ENCODE data around the gene ZBTB32. TPM values are rescaled to one million over a fixed set of nuclear protein-coding genes. Genes with fewer than 3 reads are reported as not detected.

ZBTB32 gene
- total and polyA plus RNA-seq, 2 experiments from 2014 or later = 0.65 TPM; not detected in 1

DNA sequence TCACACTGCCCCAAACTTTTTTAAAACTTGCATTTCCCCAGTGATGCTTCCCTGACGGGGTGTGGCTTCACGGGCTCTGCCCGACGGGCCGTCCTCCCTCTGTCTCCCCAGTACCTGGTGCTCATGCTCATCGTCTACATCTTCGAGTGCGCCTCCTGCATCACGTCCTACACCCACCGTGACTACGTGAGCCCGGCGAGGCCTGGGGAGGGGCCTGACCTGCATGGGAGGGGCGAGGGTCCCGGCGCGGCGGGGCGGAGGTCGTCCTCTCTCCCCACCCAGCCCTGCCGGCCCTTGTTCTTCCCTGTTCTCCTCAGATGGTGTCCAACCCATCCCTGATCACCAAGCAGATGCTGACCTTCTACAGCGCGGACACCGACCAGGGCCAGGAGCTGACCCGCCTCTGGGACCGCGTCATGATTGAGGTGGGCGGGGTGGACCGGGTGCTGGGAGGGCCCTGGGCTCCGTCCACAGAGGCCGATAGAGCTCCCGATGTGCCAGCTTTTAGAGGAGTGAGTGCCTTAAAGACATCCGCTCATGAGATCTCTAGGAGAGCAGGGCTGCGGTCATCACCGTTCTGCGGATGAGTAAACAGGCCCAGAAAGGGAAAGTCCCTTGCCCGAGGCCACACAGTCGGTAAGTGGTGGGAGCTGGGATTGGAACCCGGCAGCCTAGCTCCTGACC is 31.1 kb upstream of the ZBTB32 start:
- no peaks in the 10 kb centered on the region; the same call in 1 of the 2 replicates for H3K4me1 ChIP-seq (ENCODE audit: insufficient read depth)
- peak overlapping the region; percentile 59 for H3K4me3 ChIP-seq
- H3K4me2 ChIP-seq = peak overlapping the region; percentile 72
- peak; percentile 84 for DNase-seq (ENCODE audit: low spot score)
- Mint-ChIP-seq H3K36me3 (ENCODE audit: low read depth) (no peaks in the 10 kb centered on the region; the same call in 2 of the 3 replicates), H3K4me1 (peaks cover 6% of the 10 kb centered on the region; the same call in 2 of the 3 replicates), H3K27me3 (ENCODE audit: insufficient read depth, low read depth, poor library complexity) (peaks cover 16% of the 10 kb centered on the region), H3K9me3 (no peaks in the 10 kb centered on the region; the same call in 2 of the 3 replicates), H3K4me3 (peak overlapping the region; percentile 79), H3K27ac (no peak overlapping the region)
- H3K27me3 ChIP-seq (ENCODE audit: insufficient read depth) = no peaks in the 10 kb centered on the region
- no peaks in the 10 kb centered on the region for H3K36me3 ChIP-seq (ENCODE audit: insufficient read depth)
- H3K79me2 ChIP-seq (replicated peaks; ENCODE audit: insufficient read depth) = no peaks in the 10 kb centered on the region
- no peaks in the 10 kb centered on the region for H4K20me1 ChIP-seq (replicated peaks; ENCODE audit: insufficient read depth)
- TF ChIP-seq, protein P1, sequence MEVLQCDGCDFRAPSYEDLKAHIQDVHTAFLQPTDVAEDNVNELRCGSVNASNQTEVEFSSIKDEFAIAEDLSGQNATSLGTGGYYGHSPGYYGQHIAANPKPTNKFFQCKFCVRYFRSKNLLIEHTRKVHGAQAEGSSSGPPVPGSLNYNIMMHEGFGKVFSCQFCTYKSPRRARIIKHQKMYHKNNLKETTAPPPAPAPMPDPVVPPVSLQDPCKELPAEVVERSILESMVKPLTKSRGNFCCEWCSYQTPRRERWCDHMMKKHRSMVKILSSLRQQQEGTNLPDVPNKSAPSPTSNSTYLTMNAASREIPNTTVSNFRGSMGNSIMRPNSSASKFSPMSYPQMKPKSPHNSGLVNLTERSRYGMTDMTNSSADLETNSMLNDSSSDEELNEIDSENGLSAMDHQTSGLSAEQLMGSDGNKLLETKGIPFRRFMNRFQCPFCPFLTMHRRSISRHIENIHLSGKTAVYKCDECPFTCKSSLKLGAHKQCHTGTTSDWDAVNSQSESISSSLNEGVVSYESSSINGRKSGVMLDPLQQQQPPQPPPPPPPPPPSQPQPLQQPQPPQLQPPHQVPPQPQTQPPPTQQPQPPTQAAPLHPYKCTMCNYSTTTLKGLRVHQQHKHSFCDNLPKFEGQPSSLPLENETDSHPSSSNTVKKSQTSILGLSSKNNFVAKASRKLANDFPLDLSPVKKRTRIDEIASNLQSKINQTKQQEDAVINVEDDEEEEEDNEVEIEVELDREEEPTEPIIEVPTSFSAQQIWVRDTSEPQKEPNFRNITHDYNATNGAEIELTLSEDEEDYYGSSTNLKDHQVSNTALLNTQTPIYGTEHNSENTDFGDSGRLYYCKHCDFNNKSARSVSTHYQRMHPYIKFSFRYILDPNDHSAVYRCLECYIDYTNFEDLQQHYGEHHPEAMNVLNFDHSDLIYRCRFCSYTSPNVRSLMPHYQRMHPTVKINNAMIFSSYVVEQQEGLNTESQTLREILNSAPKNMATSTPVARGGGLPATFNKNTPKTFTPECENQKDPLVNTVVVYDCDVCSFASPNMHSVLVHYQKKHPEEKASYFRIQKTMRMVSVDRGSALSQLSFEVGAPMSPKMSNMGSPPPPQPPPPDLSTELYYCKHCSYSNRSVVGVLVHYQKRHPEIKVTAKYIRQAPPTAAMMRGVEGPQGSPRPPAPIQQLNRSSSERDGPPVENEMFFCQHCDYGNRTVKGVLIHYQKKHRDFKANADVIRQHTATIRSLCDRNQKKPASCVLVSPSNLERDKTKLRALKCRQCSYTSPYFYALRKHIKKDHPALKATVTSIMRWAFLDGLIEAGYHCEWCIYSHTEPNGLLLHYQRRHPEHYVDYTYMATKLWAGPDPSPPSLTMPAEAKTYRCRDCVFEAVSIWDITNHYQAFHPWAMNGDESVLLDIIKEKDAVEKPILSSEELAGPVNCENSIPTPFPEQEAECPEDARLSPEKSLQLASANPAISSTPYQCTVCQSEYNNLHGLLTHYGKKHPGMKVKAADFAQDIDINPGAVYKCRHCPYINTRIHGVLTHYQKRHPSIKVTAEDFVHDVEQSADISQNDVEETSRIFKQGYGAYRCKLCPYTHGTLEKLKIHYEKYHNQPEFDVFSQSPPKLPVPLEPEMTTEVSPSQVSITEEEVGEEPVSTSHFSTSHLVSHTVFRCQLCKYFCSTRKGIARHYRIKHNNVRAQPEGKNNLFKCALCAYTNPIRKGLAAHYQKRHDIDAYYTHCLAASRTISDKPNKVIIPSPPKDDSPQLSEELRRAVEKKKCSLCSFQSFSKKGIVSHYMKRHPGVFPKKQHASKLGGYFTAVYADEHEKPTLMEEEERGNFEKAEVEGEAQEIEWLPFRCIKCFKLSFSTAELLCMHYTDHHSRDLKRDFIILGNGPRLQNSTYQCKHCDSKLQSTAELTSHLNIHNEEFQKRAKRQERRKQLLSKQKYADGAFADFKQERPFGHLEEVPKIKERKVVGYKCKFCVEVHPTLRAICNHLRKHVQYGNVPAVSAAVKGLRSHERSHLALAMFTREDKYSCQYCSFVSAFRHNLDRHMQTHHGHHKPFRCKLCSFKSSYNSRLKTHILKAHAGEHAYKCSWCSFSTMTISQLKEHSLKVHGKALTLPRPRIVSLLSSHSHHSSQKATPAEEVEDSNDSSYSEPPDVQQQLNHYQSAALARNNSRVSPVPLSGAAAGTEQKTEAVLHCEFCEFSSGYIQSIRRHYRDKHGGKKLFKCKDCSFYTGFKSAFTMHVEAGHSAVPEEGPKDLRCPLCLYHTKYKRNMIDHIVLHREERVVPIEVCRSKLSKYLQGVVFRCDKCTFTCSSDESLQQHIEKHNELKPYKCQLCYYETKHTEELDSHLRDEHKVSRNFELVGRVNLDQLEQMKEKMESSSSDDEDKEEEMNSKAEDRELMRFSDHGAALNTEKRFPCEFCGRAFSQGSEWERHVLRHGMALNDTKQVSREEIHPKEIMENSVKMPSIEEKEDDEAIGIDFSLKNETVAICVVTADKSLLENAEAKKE (CRISPR knock-in tag; IDR thresholded peaks at IDR 0.05) = 0 out of 2 replicates have a peak, but pooled peaks have one; percentile 53
- TF ChIP-seq, protein P2, sequence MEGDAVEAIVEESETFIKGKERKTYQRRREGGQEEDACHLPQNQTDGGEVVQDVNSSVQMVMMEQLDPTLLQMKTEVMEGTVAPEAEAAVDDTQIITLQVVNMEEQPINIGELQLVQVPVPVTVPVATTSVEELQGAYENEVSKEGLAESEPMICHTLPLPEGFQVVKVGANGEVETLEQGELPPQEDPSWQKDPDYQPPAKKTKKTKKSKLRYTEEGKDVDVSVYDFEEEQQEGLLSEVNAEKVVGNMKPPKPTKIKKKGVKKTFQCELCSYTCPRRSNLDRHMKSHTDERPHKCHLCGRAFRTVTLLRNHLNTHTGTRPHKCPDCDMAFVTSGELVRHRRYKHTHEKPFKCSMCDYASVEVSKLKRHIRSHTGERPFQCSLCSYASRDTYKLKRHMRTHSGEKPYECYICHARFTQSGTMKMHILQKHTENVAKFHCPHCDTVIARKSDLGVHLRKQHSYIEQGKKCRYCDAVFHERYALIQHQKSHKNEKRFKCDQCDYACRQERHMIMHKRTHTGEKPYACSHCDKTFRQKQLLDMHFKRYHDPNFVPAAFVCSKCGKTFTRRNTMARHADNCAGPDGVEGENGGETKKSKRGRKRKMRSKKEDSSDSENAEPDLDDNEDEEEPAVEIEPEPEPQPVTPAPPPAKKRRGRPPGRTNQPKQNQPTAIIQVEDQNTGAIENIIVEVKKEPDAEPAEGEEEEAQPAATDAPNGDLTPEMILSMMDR (conservative IDR thresholded peaks at IDR 0.05; ENCODE audit: low read depth in 2 of 2) = 0 out of 4 replicates have a peak, but pooled peaks of 1 of the 2 experiments have one; percentile 1
- TF ChIP-seq EZH2phosphoT487 (IDR thresholded peaks at IDR 0.05; ENCODE audit: unreplicated experiment) (no peak), POLR2AphosphoS5 (IDR thresholded peaks at IDR 0.05; ENCODE audit: low read depth) (peak; percentile 78), NANOG (IDR thresholded peaks at IDR 0.05; ENCODE audit: borderline replicate concordance) (no peak), CREB1 (CRISPR knock-in tag; IDR thresholded peaks at IDR 0.05; ENCODE audit: low read depth) (peak; percentile 67)
- H2AFZ ChIP-seq = peak overlapping the region; percentile 92
- no peaks in the 10 kb centered on the region for H3K9me2 ChIP-seq (ENCODE audit: insufficient read depth)
- peak; percentile 96 for ATAC-seq
- no peak overlapping the region for H3K27ac ChIP-seq (ENCODE audit: low read depth)
- 0 out of 2 replicates have a peak, but pooled peaks cover 3% of the 10 kb centered on the region for H3F3A ChIP-seq (replicated peaks; ENCODE audit: low read depth)
